ENCODE data around the gene RAB6B.

DNA sequence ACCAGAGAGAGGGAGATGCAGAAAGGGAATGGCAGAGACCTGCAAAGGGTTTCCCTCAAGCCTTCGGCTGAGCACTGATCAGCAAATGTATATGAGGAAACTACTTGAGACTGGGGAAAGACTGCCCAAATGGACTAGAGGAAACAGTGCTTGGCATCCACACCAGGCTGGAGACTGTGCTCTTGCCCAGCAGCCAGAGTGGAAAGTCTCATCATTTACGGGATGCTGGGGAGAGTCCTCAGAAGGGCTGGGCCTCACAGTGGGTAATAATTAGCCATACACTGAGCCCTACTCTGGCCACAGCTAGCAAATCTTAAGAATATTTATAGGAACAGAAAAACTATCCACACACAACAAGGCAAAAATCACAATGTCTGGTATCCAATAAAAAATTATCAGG is 18.5 kb downstream of the RAB6B start:
- TF ChIP-seq, protein P1, sequence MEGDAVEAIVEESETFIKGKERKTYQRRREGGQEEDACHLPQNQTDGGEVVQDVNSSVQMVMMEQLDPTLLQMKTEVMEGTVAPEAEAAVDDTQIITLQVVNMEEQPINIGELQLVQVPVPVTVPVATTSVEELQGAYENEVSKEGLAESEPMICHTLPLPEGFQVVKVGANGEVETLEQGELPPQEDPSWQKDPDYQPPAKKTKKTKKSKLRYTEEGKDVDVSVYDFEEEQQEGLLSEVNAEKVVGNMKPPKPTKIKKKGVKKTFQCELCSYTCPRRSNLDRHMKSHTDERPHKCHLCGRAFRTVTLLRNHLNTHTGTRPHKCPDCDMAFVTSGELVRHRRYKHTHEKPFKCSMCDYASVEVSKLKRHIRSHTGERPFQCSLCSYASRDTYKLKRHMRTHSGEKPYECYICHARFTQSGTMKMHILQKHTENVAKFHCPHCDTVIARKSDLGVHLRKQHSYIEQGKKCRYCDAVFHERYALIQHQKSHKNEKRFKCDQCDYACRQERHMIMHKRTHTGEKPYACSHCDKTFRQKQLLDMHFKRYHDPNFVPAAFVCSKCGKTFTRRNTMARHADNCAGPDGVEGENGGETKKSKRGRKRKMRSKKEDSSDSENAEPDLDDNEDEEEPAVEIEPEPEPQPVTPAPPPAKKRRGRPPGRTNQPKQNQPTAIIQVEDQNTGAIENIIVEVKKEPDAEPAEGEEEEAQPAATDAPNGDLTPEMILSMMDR (conservative IDR thresholded peaks at IDR 0.05): no peak
- TF ChIP-seq EZH2 (IDR thresholded peaks at IDR 0.05; ENCODE audit: low read depth): no peak

Measured in PC-9 (cell line).